ENCODE measurements around the gene SRP68. TPM values are rescaled to one million over a fixed set of nuclear protein-coding genes. Genes with fewer than 3 reads are reported as not detected.

SRP68 gene
- total RNA-seq, 2 donors from 2014 or later = 65.1 to 78.0 TPM

DNA sequence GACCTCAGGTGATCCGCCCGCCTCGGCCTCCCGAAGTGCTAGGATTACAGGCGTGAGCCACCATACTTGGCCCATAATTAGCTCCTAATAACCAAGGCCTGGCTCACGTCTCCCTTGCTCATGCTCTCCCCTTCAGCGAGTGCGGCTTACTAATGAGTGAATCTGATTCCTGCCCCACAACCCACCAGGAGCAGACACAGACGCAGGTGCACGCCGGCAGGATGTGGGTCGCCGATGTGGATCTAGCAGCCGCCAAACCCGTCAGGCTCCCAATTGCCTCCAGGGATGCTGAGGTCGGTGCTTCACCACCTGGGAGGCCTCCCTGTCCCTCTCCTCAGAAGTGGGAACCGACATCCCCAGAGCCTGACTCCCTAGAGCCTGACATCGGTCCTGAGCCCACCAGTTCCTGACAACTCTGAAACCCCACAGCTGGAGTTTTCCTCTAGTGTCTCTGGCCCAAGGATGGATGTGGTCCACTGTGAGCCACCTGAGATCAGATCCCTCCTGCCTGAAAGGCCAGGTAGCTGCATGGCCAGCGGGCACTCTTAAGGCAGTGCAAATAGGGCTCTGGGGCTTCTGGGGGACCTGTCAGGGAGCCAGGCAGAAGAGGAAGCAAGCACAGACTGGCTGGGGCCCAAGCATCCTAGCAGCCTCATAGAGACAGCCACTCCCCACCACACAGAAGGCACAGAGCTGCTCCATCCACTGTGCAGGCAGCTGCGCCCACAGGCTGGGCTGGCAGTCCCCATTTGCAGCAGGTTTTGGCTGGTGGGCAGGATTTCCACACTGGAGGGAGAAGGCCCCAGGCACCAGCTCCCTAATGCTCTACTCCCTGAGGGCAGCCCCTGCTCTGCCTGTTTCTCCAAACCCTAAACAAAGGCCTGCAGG lies 20.5 kb upstream of the SRP68 start:
- no peak overlapping the region for H3K27ac ChIP-seq
- H3K27me3 ChIP-seq = no peaks in the 10 kb centered on the region
- TF ChIP-seq, protein P1, sequence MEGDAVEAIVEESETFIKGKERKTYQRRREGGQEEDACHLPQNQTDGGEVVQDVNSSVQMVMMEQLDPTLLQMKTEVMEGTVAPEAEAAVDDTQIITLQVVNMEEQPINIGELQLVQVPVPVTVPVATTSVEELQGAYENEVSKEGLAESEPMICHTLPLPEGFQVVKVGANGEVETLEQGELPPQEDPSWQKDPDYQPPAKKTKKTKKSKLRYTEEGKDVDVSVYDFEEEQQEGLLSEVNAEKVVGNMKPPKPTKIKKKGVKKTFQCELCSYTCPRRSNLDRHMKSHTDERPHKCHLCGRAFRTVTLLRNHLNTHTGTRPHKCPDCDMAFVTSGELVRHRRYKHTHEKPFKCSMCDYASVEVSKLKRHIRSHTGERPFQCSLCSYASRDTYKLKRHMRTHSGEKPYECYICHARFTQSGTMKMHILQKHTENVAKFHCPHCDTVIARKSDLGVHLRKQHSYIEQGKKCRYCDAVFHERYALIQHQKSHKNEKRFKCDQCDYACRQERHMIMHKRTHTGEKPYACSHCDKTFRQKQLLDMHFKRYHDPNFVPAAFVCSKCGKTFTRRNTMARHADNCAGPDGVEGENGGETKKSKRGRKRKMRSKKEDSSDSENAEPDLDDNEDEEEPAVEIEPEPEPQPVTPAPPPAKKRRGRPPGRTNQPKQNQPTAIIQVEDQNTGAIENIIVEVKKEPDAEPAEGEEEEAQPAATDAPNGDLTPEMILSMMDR (IDR thresholded peaks at IDR 0.05) = no peak
- no peak overlapping the region for H3K4me3 ChIP-seq
- intact Hi-C loops (cut with DNase I) = no loop called here
- DNase-seq = no peak
- H3K4me1 ChIP-seq = no peaks in the 10 kb centered on the region
- no peaks in the 10 kb centered on the region for H3K9me3 ChIP-seq
- no peak overlapping the region for H3K9ac ChIP-seq (ENCODE audit: low read depth in 2 of 2, low read length in 2 of 2)
- peaks cover 26% of the 10 kb centered on the region for H3K36me3 ChIP-seq

GRCh38 chr17:76091526-76092286 lies 19.4 kb upstream of the SRP68 start:
- no peaks in the 10 kb centered on the region for H3K27me3 ChIP-seq
- no peak overlapping the region for H3K27ac ChIP-seq
- DNase-seq = no peak
- no peaks in the 10 kb centered on the region for H3K4me1 ChIP-seq
- TF ChIP-seq, protein P1 (IDR thresholded peaks at IDR 0.05) = no peak
- intact Hi-C loops (cut with DNase I) = no loop called here
- H3K4me3 ChIP-seq = no peak overlapping the region
- peaks cover 31% of the 10 kb centered on the region for H3K36me3 ChIP-seq
- no peaks in the 10 kb centered on the region for H3K9me3 ChIP-seq
- no peak overlapping the region for H3K9ac ChIP-seq (ENCODE audit: low read depth in 2 of 2, low read length in 2 of 2)

DNA sequence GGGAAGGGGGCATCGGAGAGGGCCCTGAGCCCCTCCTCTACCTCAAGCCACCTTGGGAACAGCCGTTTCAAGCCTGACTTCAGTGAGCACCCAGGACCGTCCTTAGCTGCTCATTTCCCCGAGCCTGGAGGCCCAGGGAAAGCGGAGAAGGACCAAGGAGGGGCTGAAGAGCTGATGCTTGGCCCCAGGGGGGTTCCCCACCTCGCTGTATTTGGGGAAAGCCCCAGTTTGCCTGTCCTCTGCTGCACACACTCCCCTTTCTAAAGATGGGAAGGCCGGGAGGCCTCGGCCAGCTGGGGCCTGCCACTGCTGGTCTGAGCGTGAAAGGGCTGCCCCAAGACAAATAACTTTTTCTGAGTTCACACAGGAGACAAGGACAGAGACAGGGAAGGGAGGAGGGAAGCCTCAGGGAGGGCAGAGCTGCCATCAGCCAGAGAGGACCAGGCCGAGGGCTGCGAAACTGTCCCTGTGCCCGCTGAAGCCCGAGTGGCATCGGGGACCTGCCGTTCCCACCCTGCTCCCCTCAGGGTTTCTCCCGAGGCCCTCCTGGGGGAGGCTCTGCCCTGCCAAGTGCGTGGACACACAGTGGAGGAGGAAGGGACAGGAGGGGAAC lies 18.3 kb upstream of the SRP68 start:
- Histone ChIP-seq H3K4me1 (no peaks in the 10 kb centered on the region), H3K27ac (no peak overlapping the region), H3K9ac (ENCODE audit: low read depth in 2 of 2, low read length in 2 of 2) (no peak overlapping the region), H3K36me3 (peaks cover 27% of the 10 kb centered on the region), H3K27me3 (no peaks in the 10 kb centered on the region), H3K9me3 (no peaks in the 10 kb centered on the region), H3K4me3 (no peak overlapping the region)
- TF ChIP-seq, protein P1 (IDR thresholded peaks at IDR 0.05) = no peak
- intact Hi-C loops (cut with DNase I) = no loop called here
- DNase-seq = peak; percentile 14

DNA sequence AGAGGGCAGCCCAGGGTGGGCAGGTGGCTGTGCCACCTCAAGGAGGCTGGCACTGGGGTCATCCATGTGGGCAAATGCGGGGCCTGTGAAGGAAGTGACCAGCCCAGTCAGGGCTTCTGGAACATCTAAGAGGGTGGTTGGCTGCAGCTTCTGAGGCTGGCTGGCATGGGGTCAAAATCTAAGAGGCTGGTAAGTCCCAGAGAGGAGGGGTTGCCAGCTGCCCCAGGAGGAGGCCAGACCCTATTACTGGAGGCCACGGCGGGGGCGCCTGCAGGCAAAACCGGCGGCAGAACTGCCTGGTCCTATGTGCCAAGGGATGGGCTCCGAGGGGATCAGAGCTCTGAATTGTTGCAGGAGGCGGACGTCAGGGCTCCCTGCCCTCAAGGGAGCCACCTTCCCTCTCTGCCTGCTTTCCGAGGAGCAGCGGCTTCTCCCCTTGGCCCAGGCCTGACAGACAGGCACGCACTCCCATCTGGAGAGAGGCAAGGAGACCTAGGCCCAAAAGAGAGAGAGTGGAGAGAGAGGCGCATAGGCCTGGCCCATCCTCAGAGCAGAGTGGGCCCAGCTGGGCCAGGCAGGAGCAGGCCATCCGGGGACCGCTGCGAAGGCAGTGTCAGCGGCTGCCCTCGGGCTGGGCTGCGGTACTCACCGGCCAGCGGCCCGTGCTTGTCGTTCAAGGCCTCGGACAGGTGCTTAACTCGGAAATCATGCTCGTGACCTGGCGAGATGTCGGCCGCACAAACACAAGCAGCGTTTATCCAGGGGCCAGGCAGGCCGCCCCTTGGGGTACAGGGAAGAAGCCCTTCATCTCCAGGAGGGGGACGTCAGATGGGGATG lies 17.6 kb upstream of the SRP68 start:
- Histone ChIP-seq H3K9ac (ENCODE audit: low read depth in 2 of 2, low read length in 2 of 2) (no peak overlapping the region), H3K9me3 (no peaks in the 10 kb centered on the region), H3K36me3 (peaks cover 34% of the 10 kb centered on the region), H3K27me3 (no peaks in the 10 kb centered on the region), H3K4me1 (no peaks in the 10 kb centered on the region), H3K27ac (no peak overlapping the region), H3K4me3 (no peak overlapping the region)
- no peak for DNase-seq
- TF ChIP-seq, protein P1 (IDR thresholded peaks at IDR 0.05) = no peak
- intact Hi-C loops (cut with DNase I) = no loop called here

All from colonic mucosa (tissue), 4 donors.